Endodermal cell (in vitro differentiated cells): ENCODE measurements around the gene COL18A1. TPM values are rescaled to one million over a fixed set of nuclear protein-coding genes. Genes with fewer than 3 reads are reported as not detected.

ENCODE experiments used
- DNase-seq: peaks from one replicate; pipeline ENCODE4 v3.0.0-alpha.2; 2017
- H3K27ac ChIP-seq: 2 replicates; pipeline ENCODE4 v1.5.1; 2013; ENCODE audit warnings: mild to moderate bottlenecking, low read depth, low read length, moderate library complexity
- H3K27me3 ChIP-seq: 2 replicates; pipeline ENCODE4 v1.6.1; 2013; ENCODE audit warnings: mild to moderate bottlenecking, low read length, moderate library complexity; ENCODE audit not compliant: insufficient read depth, control insufficient read depth, poor library complexity, severe bottlenecking
- H3K36me3 ChIP-seq: 2 replicates; pipeline ENCODE4 v1.7.0; 2013; ENCODE audit warnings: mild to moderate bottlenecking, low read length, moderate library complexity; ENCODE audit not compliant: control insufficient read depth, insufficient read depth
- H3K4me1 ChIP-seq: one replicate; pipeline ENCODE4 v1.7.0; 2013; ENCODE audit warnings: low read length; ENCODE audit not compliant: control insufficient read depth, insufficient read depth
- H3K4me3 ChIP-seq: 2 replicates; pipeline ENCODE4 v1.5.1; 2013; ENCODE audit warnings: mild to moderate bottlenecking, low read length, moderate library complexity
- H3K9ac ChIP-seq: 2 replicates; pipeline ENCODE4 v1.6.1; 2013; ENCODE audit warnings: mild to moderate bottlenecking, low read length, moderate library complexity; ENCODE audit not compliant: poor library complexity, severe bottlenecking; ENCODE audit errors: extremely low read depth
- H3K9me3 ChIP-seq: 2 replicates; pipeline ENCODE4 v1.6.1; 2013; ENCODE audit warnings: mild to moderate bottlenecking, low read length, moderate library complexity; ENCODE audit not compliant: control insufficient read depth
- H3K27ac Mint-ChIP-seq: 2 replicates; pipeline ENCODE4 v1.8.0; 2020; ENCODE audit warnings: mixed read lengths
- H3K27me3 Mint-ChIP-seq: 2 replicates; pipeline ENCODE4 v1.8.0; 2021; ENCODE audit warnings: mild to moderate bottlenecking, mixed read lengths; ENCODE audit not compliant: insufficient read depth
- H3K36me3 Mint-ChIP-seq: 2 replicates; pipeline ENCODE4 v1.8.0; 2020; ENCODE audit warnings: low read depth, mixed read lengths
- H3K4me1 Mint-ChIP-seq: 2 replicates; pipeline ENCODE4 v1.8.0; 2020; ENCODE audit warnings: mixed read lengths
- H3K4me3 Mint-ChIP-seq: 2 replicates; pipeline ENCODE4 v1.8.0; 2020; ENCODE audit warnings: mild to moderate bottlenecking, moderate library complexity, mixed read lengths
- H3K9me3 Mint-ChIP-seq: 2 replicates; pipeline ENCODE4 v1.8.0; 2020; ENCODE audit warnings: mild to moderate bottlenecking, mixed read lengths
- WGBS, 2 experiments: methylation state at CpG; one replicate each; pipeline versions ENCODE4 v1.1.5 to v1.1.7; 2013; ENCODE audit warnings: missing lambda C conversion rate in 2 of 2, mixed read lengths in 1 of 2; ENCODE audit not compliant: insufficient coverage in 1 of 2, insufficient read length in 1 of 2; 5-methylcytosine and 5-hydroxymethylcytosine counted together
- total RNA-seq, 2 donors: library from RNA; stranded (reverse); fragmentation: NEBNext Ultra II Directional in 1 of 2; extraction: Animal tissue kit (Norgen Biotek cat#: 25700) in 1 of 2; gene quantifications; 2 replicates in 1 of 2; 3 replicates in 1 of 2; pipeline ENCODE4 v1.2.1, GENCODE V29; 2021
- TF ChIP-seq, protein P1 (sequence below): fragments of 200-600 bp; sonication (generic); conservative IDR thresholded peaks from 2 replicates; pipeline ENCODE4 v1.5.0; 2021; ENCODE audit warnings: antibody characterized with exemption, mild to moderate bottlenecking

The COL18A1 gene
- total RNA-seq, 2 donors from 2014 or later = 332 to 398 TPM

DNA sequence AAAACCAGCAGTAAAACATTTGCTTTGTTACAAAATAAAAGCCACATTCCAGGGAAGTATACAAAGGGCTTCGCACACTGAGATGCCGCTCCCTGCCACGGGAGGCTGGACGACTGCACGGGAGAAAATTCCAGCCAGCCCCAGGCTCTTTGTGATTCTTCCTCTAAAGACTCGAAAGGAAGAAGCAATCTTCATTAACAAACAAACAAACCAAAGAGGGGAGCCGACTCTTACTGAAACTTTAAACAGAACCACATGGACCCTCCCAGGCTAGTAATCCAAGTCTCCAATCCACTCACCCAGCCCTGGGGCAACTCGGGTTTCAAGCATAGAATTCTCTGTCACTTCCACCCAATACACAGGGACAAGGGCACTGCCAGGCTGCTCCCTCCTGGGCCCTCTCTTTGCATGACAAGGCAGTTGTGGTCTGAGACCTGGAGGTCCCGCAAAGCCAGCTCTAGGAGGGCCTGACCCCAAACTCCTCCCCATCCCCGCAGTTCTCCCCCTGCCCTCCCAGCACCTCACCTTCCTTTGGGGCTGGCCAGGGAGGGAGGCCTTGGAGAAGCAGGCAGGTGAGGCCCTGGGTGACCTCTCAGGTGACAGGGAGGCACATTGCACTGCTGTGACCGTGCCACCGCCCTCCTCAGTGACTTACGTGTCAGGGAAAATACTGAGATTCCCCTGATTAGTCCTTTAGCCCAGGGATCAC is 26.6 kb upstream of the COL18A1 start:
- Mint-ChIP-seq H3K27ac (peak overlapping the region; percentile 38), H3K4me3 (no peak overlapping the region), H3K4me1 (peaks cover 12% of the 10 kb centered on the region), H3K27me3 (peaks cover 1% of the 10 kb centered on the region), H3K9me3 (peaks cover 10% of the 10 kb centered on the region), H3K36me3 (peaks cover 5% of the 10 kb centered on the region)
- H3K27me3 ChIP-seq = no peaks in the 10 kb centered on the region
- peak overlapping the region; percentile 86 for H3K27ac ChIP-seq
- no peak overlapping the region for H3K4me3 ChIP-seq
- peak; percentile 78 for DNase-seq
- no peaks in the 10 kb centered on the region for H3K4me1 ChIP-seq
- peaks cover 13% of the 10 kb centered on the region for H3K9me3 ChIP-seq
- 42 to 51% methylated on average over 6 to 13 of the region's 13 CpGs for WGBS, 2 experiments
- TF ChIP-seq, protein P1, sequence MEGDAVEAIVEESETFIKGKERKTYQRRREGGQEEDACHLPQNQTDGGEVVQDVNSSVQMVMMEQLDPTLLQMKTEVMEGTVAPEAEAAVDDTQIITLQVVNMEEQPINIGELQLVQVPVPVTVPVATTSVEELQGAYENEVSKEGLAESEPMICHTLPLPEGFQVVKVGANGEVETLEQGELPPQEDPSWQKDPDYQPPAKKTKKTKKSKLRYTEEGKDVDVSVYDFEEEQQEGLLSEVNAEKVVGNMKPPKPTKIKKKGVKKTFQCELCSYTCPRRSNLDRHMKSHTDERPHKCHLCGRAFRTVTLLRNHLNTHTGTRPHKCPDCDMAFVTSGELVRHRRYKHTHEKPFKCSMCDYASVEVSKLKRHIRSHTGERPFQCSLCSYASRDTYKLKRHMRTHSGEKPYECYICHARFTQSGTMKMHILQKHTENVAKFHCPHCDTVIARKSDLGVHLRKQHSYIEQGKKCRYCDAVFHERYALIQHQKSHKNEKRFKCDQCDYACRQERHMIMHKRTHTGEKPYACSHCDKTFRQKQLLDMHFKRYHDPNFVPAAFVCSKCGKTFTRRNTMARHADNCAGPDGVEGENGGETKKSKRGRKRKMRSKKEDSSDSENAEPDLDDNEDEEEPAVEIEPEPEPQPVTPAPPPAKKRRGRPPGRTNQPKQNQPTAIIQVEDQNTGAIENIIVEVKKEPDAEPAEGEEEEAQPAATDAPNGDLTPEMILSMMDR = no peak
- H3K9ac ChIP-seq = no peak overlapping the region
- H3K36me3 ChIP-seq = no peaks in the 10 kb centered on the region

DNA sequence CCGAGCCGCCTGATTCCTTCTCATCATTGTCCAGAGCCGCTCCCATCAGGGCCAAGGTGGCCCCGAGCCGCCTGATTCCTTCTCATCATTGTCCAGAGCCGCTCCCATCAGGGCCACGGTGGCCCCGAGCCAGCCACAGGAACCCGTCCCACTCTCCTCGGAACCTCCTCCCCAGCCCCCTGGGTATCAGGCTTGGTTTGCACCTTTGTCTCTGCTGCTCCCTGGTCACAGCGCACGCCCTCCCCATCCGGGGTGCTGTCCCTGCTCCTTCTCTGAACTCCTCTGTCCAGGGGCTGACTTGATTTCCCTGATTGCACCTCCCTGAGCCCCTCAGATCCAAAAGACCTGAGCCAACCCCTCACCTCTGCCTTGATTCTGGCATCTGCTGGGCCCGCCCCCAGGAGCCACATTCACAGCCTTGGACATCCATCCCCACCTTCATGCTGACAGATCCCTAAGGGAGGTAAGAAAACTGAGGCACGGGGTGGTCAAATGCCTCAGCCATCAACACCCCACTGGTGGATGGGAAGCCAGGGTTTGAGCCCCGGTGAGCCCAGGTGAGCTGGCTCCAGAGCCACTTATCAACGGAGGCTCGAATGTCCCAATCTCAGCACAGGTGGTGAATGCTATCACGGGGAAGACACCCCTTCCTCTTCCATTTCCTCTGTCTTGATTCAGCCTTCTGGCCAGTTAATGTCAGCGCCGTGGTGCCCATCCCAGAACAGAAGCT is 25.6 kb upstream of the COL18A1 start:
- Histone ChIP-seq H3K27ac (no peak overlapping the region), H3K27me3 (no peaks in the 10 kb centered on the region), H3K9me3 (peaks cover 13% of the 10 kb centered on the region), H3K9ac (no peak overlapping the region), H3K4me3 (no peak overlapping the region), H3K36me3 (no peaks in the 10 kb centered on the region), H3K4me1 (no peaks in the 10 kb centered on the region)
- H3K36me3 Mint-ChIP-seq = peaks cover 5% of the 10 kb centered on the region
- no peak overlapping the region for H3K27ac Mint-ChIP-seq
- 92 to 97% methylated on average over 10 to 18 of the region's 21 CpGs for WGBS, 2 experiments
- peak; percentile 34 for DNase-seq
- peaks cover 12% of the 10 kb centered on the region for H3K4me1 Mint-ChIP-seq
- H3K27me3 Mint-ChIP-seq = peaks cover 1% of the 10 kb centered on the region
- TF ChIP-seq, protein P1 = no peak
- H3K4me3 Mint-ChIP-seq = no peak overlapping the region
- peaks cover 10% of the 10 kb centered on the region for H3K9me3 Mint-ChIP-seq

DNA sequence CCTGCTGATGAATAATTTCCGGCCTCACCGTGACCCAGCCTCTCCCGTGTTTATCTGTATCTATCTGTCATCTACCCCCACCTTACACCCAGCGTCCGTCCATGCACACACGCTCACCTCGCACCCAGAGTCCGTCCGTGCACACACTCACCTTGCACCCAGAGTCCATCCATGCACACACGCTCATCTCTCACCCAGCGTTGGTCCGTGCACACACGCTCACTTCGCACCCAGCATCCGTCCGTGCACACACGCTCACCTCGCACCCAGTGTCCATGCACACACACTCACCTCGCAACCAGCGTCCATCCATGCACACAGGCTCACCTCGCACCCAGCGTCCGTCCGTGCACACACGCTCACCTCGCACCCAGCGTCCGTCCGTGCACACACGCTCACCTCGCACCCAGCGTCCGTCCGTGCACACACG is 25.0 kb upstream of the COL18A1 start:
- Mint-ChIP-seq H3K4me1 (peaks cover 12% of the 10 kb centered on the region), H3K4me3 (no peak overlapping the region), H3K27ac (no peak overlapping the region), H3K27me3 (peaks cover 1% of the 10 kb centered on the region), H3K9me3 (peaks cover 10% of the 10 kb centered on the region), H3K36me3 (peaks cover 5% of the 10 kb centered on the region)
- H3K27me3 ChIP-seq = no peaks in the 10 kb centered on the region
- no peaks in the 10 kb centered on the region for H3K4me1 ChIP-seq
- peak; percentile 36 for DNase-seq
- H3K9me3 ChIP-seq = peaks cover 13% of the 10 kb centered on the region
- H3K9ac ChIP-seq = no peak overlapping the region
- TF ChIP-seq, protein P1 = no peak
- H3K4me3 ChIP-seq = no peak overlapping the region
- WGBS, 2 experiments = 92 to 93% methylated on average over 20 of the region's 35 CpGs
- H3K36me3 ChIP-seq = no peaks in the 10 kb centered on the region
- no peak overlapping the region for H3K27ac ChIP-seq
